ENCODE results near the gene FRMPD4.

The FRMPD4 gene

DNA sequence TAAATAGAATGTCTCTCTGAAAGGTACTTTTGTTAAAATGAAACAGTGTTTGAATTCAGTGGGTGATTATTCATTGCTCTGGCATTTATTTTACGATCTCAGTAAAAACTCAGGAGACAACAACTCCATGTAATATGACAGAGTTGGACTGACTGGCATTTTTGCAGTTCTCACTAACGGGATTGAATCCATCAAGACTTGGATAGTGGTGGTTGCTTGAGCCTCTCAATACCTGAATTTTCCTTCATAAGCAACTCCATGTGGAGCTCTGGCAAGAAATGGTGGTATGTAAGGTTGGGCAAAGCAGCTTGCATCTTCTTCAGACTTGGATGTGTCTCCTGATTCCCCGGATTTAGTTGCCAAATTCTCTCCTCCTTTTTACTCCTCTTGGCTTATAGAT lies 72.7 kb downstream of the FRMPD4 start:
- DNase-seq (ENCODE audit: low read depth), result no peak

DNA sequence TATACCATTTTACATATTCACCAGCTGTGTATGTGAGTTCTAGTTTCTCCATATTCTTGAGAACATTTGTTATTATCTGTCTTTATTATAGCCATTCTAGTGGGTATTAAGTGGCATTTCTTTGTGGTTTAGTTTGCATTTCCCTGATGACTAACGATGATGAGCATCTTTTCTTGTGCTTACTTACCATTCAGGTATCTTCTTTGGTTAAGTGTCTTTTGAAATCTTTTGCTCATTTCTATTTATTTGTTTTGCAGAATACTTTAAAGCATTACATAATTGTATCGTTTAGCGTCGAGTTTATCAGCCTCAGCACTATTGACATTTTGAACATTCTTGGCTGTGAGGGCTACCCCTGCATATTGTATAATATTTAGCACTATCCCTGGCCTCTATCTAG lies 85.4 kb downstream of the FRMPD4 start:
- DNase-seq (ENCODE audit: low read depth), result no peak

DNA sequence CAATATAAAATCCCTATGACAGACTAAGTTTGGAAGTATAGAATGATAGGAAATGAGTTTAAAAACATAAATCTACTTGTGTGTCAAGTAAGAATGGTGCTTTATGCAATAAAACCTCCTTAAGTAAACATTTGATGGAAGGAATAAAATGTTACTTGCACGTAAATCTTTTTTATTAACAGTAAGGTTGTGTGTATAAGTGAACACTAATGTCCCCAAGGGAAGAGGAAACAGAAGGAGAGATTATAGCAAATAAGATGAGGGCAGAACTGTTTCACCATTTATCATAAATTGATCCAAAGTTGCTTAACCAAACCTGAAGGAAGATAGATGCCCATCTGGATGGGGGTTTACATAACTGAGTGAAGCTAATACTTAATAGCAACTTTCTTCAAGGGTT lies 86.8 kb downstream of the FRMPD4 start:
- DNase-seq (ENCODE audit: low read depth), result no peak

DNA sequence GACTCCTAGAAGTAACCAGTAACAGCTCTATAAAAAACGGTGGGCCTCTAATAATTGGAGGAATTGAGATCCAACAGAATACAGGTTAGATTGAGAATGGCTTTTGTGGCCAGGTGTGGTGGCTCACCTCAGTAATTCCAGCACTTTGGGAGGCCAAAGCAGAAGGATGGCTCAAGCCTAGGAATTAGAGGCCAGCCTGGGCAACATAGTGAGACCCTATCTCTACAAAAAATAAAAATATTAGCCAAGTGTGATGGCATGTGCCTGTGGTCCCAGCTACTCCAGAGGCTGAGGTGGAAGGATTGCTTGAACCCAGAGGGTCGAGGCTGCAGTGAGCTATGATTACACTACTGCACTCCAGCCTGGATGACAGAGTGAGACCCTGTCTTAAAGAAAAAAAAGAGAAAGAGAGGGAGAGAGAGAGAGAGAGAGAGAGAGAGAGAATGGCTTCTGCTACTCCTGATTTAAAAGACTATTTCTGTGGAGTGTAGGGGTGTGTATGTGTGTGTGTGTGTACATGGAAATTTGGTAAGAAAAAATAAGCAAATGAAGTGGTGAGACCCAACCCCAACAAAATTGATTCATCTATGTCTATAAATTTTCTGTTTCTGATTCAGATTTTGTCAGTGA lies 89.3 kb downstream of the FRMPD4 start:
- no peak for DNase-seq (ENCODE audit: low read depth)

DNA sequence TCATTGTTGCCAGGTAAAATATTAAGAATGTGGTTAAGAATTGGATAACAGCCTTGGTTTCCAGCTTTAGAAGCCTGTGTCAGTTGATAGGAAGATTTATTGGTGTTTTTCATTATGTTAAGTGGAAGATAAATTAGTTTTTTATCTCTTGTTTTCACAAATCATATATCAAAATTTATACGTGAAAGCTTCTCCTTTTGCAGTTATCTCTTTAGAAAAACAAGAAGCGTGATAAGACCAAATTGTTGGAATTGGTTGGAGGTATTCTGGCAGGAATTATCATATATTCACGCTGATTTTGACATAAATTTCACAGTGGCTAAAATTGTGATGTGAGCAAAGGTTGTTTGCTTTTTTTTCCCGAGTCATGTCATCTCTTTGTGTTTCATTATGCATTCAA lies 90.6 kb downstream of the FRMPD4 start:
- no peak for DNase-seq (ENCODE audit: low read depth)

DNA sequence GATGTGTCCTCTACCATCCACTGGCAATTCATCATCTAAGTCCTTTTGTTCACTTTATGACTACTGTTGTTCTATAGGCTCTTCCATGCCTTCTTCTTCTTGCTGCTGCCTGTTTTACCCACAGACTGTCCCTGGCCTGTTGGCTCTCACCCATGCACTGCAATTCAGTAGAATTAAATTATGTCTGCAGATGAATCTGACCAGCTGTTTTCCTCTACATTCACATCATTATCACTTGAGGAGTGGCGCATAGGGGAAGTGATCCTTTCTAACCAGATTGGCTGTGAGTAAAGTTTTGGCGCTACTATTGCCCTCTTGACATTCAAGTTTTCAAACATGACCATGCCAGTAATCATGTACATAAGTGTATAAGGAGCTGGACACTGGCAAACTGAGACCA lies 91.7 kb downstream of the FRMPD4 start:
- no peak for DNase-seq (ENCODE audit: low read depth)

DNA sequence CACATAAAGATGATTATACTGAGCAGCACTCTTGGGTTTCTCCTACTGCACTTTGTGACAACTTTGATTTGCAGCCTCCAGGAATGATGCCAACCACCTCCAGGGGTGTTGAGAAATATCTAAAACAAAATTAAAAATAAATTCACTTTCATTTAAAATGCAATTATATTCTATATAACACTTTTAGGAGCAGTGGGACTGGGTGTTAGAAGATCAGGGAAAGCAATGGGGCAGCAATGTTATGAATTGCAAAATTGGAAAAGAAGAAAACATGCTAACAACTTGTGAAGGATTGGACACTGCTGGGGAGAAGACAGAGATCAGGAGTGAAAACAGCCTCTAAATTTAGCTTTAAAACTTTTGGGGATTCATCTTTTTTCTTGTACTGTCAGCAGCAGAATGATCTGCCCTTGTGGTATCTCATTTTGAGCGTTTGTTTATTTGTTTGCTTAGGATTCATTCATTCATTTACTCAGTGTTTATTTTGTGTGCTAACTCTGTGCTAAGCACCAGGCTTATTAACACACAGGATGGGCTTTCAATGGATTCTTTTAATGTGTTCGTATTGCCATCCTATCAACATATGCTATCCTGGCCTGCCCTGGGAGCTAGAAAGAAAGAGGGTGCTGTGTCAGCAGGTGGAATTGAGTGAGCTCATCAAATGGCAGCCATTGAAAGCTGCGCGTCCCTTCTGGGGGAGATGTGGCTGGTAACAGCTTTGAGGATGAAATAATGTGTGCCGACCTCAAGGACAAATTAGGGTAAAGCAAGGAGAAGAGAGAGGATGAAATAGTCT lies 96.5 kb downstream of the FRMPD4 start:
- DNase-seq (ENCODE audit: low read depth), result no peak

DNA sequence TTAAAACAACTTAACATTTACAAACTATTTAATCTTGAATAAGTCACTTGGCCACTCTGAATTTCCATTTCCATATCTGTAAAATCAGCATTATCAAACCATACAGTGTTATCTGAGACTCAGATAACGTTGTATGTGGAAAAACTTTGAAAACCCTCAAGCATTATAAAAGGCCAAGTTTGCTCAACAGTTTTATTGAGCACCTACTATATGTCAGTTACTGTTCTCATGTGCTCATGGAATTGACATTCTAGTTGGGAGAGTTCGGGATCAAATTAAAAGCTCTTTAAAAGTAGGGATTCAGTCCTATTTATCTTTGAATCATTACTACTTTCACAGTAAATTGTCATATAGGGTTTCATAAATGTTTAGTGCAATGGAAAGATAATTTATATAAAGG lies 97.9 kb downstream of the FRMPD4 start:
- no peak for DNase-seq (ENCODE audit: low read depth)

DNA sequence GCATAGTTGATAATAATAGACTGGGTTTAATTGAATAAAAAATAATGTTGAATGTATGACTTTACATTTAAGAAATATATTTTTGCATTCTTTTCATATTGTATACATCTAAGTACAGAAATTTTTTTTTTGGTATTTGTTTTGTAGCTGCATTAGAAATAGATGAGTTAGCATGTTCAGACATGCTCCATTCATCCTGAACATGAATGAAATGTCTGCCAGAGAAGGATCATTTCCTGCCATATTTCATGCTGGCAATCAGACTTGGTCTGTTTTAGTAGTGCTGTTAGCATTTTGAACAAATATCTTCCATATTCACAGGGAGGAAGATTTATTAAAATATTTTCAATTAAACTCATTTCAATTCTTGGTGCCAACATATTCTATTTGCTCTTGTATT lies 98.9 kb downstream of the FRMPD4 start:
- DNase-seq (ENCODE audit: low read depth), result no peak

DNA sequence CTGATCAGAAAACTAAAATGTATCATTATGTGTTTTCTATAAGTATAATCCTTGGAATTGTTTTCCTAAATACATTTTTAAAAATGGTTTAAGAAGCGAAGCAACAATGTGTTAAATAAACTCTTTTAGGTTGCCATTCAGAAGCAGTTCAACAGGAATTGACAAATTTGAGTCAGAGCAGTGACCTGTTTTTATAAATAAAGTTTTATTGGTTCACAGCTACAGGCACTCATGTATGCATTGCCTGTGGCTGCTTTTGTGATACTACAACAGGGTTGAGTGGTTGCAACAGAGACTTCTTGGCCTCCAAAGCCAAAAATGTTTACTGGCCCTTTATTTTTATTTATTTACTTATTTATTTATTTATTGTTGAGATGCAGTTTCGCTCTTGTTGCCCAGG lies 99.5 kb downstream of the FRMPD4 start:
- DNase-seq (ENCODE audit: low read depth), result no peak

DNA sequence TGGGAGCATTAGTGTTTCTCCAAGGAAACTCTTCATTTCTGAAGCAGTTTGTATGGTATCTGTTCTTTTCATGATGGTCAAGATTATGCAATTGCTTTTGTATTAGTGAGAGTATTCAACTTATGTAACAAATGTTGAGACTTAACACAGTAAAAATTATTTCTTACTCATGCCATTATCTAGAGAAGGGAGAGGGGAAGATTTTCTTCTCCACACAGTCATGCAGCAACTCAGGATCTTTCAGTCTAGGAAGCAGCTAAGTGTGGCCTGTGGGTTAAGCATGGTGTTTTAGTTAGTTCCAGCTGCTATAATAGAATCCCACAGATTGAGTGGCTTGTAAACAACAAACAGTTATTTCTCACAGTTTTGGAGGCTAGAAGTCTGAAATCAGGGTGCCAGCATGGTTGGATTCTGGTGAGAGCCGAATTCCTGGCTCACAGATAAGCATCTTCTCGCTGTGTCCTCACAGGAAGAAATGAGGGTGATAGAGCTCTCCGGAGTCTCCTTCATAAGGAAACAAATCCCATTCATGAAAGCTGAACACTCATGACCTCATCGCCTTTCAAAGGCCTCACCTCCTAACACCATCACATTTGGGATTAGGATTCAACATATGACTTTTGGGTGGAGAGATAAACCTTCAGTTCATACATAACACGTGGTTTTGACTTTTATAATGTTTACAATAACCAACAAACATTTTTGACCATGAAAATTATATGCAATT lies 101.2 kb downstream of the FRMPD4 start:
- no peak for DNase-seq (ENCODE audit: low read depth)

DNA sequence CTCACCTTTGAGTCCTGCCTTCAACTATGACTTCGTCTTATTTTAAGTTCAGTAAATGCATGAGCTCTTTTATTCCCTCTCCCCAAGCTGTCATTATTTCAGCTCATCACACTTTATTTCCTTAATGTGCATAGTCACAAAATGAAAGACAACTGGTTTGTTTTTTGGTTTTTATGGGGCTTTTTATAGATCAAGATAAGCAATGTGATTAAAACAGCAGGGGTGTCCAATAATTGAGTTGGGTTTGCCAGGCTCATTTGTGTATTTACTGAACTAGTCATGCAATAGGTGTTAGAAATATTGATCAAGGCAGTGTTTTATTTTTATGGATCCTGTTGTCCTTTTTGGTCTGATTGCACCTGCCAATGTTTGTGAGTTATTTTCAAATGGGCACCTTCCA lies 102.2 kb downstream of the FRMPD4 start:
- no peak for DNase-seq (ENCODE audit: low read depth)

DNA sequence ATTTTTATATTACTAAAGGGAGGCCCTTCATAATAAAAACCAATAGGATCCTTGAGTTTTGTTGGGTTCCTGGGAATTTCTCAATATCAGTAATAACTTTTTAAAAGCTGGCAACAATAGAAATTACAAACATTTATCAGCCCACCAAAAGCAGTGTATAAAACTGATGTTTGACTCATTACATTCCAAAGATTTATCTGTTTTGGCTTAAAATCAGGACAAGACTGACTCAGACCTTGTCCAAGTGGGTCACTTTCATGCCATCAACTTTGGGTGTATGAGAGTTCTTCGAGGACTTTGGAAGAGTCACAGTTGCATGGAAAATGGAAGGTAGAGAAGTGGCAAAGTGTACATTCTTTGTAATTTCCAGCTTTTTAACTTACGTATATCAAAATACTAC lies 102.8 kb downstream of the FRMPD4 start:
- no peak for DNase-seq (ENCODE audit: low read depth)

DNA sequence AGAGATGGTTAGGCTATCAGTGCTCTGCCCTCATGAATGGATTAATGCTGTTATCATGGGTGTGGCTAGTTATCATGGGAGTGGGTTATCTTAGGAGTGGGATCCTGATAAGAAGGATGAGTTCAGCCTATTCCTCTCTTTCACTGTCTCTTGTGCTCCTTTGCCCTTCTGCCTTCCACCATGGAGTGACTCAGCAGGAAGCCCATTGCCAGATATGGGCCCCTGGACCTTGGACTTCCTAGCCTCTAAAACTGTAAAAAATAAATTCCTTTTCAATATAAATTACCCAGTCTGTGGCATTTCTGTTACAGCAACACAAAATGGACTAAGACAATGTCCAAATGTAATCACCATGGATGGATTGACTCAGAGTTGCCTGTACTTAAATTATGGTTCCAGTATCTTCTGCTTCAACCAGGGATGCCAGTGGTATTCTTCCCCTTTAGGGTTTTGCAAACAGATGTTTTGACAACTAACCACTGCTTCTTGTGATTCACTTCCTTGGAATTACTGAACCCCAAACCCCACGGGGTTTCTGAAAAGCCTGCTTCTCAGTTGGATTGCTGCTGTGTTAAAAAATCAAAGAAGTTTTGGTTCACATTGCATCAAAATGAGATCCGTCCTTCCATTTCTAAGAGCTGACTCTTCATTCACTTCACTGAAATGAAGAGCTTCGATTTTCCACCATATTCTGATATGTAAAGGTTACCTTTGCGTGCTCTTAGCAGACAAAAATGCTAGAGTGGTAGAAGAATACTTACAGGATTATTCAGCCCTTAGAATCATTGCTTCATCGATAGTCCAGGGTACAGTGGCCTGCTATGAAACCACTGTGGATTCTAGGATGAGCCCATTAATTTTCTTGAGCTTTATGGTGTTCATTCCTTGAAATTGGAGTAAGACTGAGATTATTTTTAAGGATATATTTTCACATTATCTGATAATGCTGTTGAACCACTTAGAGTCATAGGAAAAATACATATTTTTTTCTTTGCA lies 107.7 kb downstream of the FRMPD4 start:
- no peak for DNase-seq (ENCODE audit: low read depth)

DNA sequence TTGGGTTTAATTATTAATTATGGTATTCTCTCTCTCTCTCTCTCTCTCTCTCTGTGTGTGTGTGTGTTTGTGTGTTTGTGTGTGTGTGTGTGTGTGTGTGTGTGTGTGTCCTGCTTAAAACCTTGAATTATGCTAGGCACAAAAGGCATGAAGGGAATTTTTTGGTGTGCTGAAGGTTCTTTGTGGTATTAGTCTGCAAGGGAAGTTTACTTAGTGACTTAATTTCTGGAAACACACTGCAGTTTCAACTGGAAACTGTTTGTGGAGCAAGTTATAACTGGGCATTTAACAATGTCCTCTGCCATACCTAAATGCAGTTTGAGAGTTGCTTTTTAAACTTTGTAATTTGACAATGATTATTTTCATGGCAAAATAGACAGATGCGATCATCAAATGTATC lies 111.7 kb downstream of the FRMPD4 start:
- no peak for DNase-seq (ENCODE audit: low read depth)

DNA sequence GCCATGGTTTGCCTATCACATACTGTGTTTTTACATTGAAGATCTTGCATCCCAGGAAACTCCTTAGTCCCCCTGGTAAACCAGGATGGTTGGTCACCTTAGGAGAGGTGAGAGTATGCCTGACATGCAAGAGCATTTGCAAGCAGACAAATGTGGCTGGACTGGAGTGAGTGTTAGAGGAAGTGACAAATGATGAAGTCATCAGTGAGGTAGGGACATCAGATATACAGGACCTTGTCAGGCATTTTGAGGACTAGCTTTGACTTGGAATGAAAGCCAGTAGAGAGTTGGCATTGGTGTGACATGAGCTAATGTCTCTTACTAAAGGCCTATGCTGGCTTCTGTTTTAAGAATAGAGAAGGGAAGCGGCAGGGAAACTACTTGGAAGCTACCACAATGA lies 124.9 kb downstream of the FRMPD4 start:
- DNase-seq (ENCODE audit: low read depth), result no peak

DNA sequence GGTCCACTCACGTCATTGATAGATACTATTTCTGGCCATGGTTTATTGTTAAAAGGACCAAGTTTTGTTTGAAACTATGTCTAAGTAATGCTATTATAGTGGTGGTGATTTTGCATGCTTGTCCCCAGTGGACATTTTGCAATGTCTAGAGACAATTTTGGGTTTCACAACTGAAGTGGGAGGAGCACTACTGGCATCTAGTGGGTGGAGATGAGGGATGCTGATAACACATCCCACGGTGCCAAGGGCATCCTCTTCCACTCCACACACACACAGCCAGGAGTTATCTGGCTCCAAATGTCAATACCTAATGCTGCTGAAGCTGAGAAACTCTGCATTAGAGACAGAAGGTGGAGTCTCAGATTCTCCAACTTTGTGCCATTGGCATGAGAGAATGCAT lies 131.2 kb downstream of the FRMPD4 start:
- no peak for DNase-seq (ENCODE audit: low read depth)

DNA sequence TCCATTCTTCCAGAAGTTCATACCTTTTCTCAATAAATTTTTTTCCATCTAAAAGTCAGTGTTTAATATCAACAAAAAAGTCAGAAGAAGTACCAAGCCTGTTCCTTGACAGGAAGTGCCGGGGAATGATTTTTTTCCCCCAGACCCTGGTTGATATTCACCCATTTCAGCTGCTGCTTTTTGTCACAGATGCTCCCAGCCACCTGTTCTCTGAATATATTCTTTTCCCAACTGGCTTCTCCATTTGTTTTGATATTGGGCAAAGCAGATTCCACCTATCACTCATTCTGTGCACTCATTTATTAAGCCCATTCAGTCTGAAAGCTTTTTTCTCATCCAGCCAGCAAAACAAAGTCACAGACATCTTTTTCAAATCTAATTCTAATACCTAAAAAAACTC lies 139.9 kb downstream of the FRMPD4 start:
- no peak for DNase-seq (ENCODE audit: low read depth)

DNA sequence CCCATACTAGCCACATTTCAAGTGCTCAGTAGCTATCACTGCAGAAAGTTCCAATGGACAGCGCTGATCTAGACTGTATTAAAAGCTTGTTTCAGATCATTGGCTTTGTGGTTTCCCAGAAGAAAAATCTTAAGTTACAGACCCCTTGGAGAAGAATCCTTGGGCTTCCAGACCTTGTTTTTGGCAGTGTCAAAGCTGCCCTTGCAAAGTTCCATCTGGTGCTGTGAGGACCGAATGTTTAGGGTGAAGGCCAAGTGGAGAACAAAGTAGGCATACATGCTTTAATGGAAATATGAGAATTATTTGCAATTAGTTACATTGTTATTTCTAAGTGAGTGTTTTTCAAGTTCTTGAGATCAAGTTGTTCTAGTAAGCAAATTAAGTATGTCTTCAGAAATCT lies 144.7 kb downstream of the FRMPD4 start:
- no peak for DNase-seq (ENCODE audit: low read depth)

DNA sequence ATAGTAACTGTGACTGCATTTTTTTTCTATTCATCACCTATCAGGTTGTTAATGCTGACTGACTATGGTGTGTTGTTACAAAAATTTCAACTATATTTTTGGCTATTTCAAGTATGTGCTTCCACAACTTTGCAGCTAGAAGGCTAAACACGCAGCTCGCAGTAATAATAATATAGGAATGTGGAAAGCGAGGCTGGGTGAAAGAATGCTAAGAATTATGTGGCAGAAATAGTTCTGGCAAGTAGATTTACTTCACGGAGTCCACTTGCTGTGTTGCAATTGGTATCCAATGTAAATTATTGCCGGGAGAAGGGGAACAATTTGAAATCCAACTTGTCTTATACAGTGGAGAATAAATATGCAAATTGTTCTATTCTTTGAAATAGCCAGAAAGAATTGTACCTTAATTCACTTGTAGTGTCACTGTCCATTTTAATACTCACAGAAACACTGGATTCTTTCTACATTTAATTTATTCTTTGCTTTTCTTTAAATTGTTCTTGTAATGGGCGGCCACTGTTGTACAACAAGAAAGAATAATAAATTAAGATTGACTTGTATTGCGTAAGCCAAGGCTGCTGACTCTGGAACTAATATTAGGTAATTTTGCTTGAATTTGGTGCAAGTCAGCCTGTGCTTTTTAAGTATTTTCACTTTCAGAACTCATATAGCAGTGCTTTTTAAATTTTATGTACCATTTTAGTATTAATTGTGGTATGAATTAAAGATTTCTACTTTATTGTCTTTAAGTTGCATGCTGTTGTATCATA lies 154.9 kb downstream of the FRMPD4 start:
- DNase-seq (ENCODE audit: low read depth), result no peak

DNA sequence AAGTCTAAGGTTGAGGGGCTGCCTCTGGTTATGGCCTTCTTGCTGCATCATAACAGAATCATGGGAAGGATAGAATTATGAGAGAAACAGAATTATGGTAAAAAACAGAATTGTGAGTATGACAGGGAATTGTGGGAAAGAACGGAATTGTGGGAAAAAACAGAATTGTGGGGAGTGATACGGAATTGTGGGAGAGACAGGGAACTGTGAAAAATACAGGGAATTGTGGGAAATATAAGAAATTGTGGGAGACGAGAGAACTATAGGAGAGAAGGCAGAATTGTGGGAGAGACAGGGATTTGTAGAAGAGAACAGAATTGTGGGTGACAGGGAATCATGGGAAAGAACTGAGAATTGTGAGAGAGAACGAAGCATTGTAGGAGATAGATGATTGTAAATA lies 159.1 kb downstream of the FRMPD4 start:
- no peak for DNase-seq (ENCODE audit: low read depth)
